Prostate gland (tissue), 2 donors: ENCODE results near the gene SENP8. TPM values are rescaled to one million over a fixed set of nuclear protein-coding genes. Genes with fewer than 3 reads are reported as not detected.

Experiments
- DNase-seq: peaks from one replicate; pipeline ENCODE4 v3.0.0-alpha.2; 2019; ENCODE audit warnings: low spot score
- H3K27ac ChIP-seq, 2 donors: fragments of 200-600 bp; sonication (generic); 2 replicates each; pipeline ENCODE4 v1.5.1; 2017 to 2019
- H3K27me3 ChIP-seq: fragments of 200-600 bp; sonication (generic); replicated peaks from 2 replicates; pipeline ENCODE4 v1.5.1; 2019; ENCODE audit not compliant: insufficient read depth
- H3K36me3 ChIP-seq, 2 donors: fragments of 200-600 bp; sonication (generic); 1 replicate in 1 of 2; 2 replicates in 1 of 2; pipeline versions ENCODE4 v1.5.1 to v1.8.1; 2017 to 2019
- H3K4me1 ChIP-seq: fragments of 200-600 bp; sonication (generic); replicated peaks from 2 replicates; pipeline ENCODE4 v1.5.1; 2019
- H3K4me3 ChIP-seq, 2 donors: fragments of 200-600 bp; sonication (generic); 2 replicates each; pipeline ENCODE4 v1.5.1; 2017 to 2019
- H3K9me3 ChIP-seq: fragments of 200-600 bp; sonication (generic); 2 replicates; pipeline ENCODE4 v1.5.1; 2017
- CTCF ChIP-seq, 4 experiments: fragments of 200-600 bp in 2 of 4; fragments of 450-650 bp in 2 of 4; sonication (generic) in 2 of 4; IDR thresholded peaks; 1 replicate in 3 of 4; 2 replicates in 1 of 4; pipeline ENCODE4 v1.5.1; 2016 to 2019; ENCODE audit warnings: antibody characterized with exemption in 4 of 4, mild to moderate bottlenecking in 2 of 4, moderate library complexity in 2 of 4
- POLR2A ChIP-seq: fragments of 450-650 bp; IDR thresholded peaks from one replicate; pipeline ENCODE4 v1.6.1; 2016; ENCODE audit warnings: antibody characterized with exemption, mild to moderate bottlenecking
- POLR2AphosphoS5 ChIP-seq: sonication (generic); formaldehyde crosslinking; IDR thresholded peaks from one replicate; pipeline ENCODE4 v1.6.1; 2017; ENCODE audit warnings: antibody characterized with exemption
- WGBS: methylation state at CpG from one replicate; pipeline ENCODE4 v1.1.5; 2018; 5-methylcytosine and 5-hydroxymethylcytosine counted together
- intact Hi-C: fragments of 100-400 bp; cut with DNase I; formaldehyde crosslinking; loops from one replicate; pipeline ENCODE4 v1.14.2; 2022
- total RNA-seq, 2 donors: library from RNA; depleted of rRNA; stranded (reverse); fragments of >200 nt; gene quantifications; one replicate each; pipeline ENCODE4 v1.1.0, GENCODE V29; 2016

SENP8 gene
- total RNA-seq, 2 donors from 2014 or later, result 3.3 to 5.9 TPM

GRCh38 chr15:72141171-72142084, 23.2 kb downstream of the SENP8 start:
- Histone ChIP-seq H3K4me3 (no peak overlapping the region), H3K27ac (no peak overlapping the region), H3K36me3 (no peaks in the 10 kb centered on the region), H3K4me1 (no peaks in the 10 kb centered on the region), H3K9me3 (no peaks in the 10 kb centered on the region), H3K27me3 (no peaks in the 10 kb centered on the region)
- TF ChIP-seq CTCF (IDR thresholded peaks at IDR 0.05) (no peak), POLR2A (no peak), POLR2AphosphoS5 (no peak)
- intact Hi-C loops, result no loop called here
- no peak for DNase-seq
- WGBS, result 56% methylated on average over 4 of the region's 4 CpGs

GRCh38 chr15:72146221-72146620, 28.0 kb downstream of the SENP8 start:
- Histone ChIP-seq H3K4me3 (no peak overlapping the region), H3K4me1 (no peaks in the 10 kb centered on the region), H3K36me3 (no peaks in the 10 kb centered on the region), H3K27me3 (no peaks in the 10 kb centered on the region), H3K9me3 (no peaks in the 10 kb centered on the region), H3K27ac (no peak overlapping the region)
- 98% methylated on average over 3 of the region's 3 CpGs for WGBS
- intact Hi-C loops, result no loop called here
- TF ChIP-seq POLR2AphosphoS5, result no peak
- TF ChIP-seq POLR2A, result no peak
- TF ChIP-seq CTCF (IDR thresholded peaks at IDR 0.05), result no peak
- DNase-seq, result no peak

- no peak overlapping the region for H3K4me3 ChIP-seq
- H3K27me3 ChIP-seq, result no peaks in the 10 kb centered on the region
- H3K4me1 ChIP-seq, result no peaks in the 10 kb centered on the region
- intact Hi-C loops, result no loop called here
- H3K36me3 ChIP-seq, result no peaks in the 10 kb centered on the region
- H3K9me3 ChIP-seq, result no peaks in the 10 kb centered on the region
- DNase-seq, result no peak
- TF ChIP-seq POLR2A, result no peak
- TF ChIP-seq CTCF (IDR thresholded peaks at IDR 0.05), result no peak
- no peak for TF ChIP-seq POLR2AphosphoS5
- H3K27ac ChIP-seq, result no peak overlapping the region
These were observed 28.7 kb downstream of the SENP8 start for GRCh38 chr15:72146934-72147333.

GRCh38 chr15:72147418-72147817, 29.2 kb downstream of the SENP8 start:
- H3K36me3 ChIP-seq, result no peaks in the 10 kb centered on the region
- H3K27ac ChIP-seq, result no peak overlapping the region
- no peak for DNase-seq
- intact Hi-C loops, result no loop called here
- 82% methylated on average over 2 of the region's 2 CpGs for WGBS
- H3K27me3 ChIP-seq, result no peaks in the 10 kb centered on the region
- H3K9me3 ChIP-seq, result no peaks in the 10 kb centered on the region
- H3K4me3 ChIP-seq, result no peak overlapping the region
- no peak for TF ChIP-seq CTCF (IDR thresholded peaks at IDR 0.05)
- no peak for TF ChIP-seq POLR2AphosphoS5
- TF ChIP-seq POLR2A, result no peak
- no peaks in the 10 kb centered on the region for H3K4me1 ChIP-seq
